ENCODE measurements around the gene LMAN1L.
A peak's percentile ranks its signal among the peaks of the same experiment; 100 is the strongest.

LMAN1L gene

DNA sequence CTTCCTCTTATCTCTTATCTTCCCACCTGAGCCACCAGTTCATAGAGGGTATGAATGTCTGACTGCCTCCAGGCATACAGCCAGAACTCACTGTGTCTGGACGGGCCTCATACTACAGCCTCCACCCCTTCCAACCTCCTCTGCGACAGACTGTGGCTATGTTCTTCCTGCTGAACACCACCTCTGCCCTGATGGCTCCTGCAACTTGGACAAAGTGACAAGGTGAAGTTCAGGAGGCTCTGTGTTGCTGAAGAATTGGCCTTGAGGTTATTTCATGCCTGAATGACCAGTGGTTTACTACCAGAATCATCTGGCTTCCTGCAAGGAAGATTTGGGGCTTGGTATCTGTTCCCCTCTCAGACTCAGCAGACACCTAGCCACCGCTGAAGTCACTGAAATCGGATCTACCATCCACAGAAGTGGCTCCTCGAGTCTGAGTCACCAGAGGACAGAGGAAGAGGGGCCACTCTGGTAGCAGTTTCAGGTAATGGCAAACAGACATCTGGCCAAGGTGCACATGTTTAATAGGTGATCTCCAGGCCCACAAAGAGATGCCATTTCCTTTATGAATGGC is 44.5 kb downstream of the LMAN1L start:
- no peak for DNase-seq (ENCODE audit: low read depth, low spot score)

DNA sequence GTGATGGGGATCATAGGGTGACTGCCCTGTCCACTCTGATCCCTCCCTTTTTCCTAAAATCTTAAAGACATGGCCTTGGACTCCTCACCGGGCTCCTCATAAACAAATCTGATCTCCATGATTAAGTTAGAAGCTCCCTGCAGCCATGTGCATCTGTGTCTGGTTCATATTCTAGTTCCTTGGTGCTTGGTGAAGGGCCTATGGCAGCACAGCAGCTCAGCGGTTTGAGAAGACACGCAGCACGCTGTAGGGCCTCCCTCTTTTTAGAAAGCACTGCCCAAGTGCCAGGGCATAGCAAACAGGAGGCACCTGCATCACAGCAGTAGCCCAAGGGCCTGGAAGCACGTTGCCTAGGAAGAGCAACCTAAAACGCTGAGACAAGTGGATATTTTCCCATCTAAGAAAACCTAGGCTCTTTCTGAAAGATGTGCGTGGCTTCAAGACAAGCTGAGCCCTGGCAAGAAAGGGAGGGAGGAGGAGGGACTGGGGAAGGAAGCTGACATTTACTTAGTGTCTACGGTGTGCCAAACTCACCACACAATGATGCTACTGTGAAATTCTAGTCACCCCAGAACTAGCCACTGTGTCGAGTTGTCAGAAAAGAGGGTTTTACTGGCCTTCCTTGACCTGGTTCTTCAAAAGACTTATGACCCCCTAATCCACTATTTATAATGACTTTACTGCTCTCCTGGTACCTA is 45.2 kb downstream of the LMAN1L start:
- no peak for DNase-seq (ENCODE audit: low read depth, low spot score)

GRCh38 chr15:74858369-74858740 is 45.7 kb downstream of the LMAN1L start:
- DNase-seq (ENCODE audit: low read depth, low spot score): no peak

GRCh38 chr15:74863239-74864056 is 50.8 kb downstream of the LMAN1L start:
- peak; percentile 50 for DNase-seq (ENCODE audit: low read depth, low spot score)

- DNase-seq (ENCODE audit: low read depth, low spot score): no peak
These were observed 51.7 kb downstream of the LMAN1L start for GRCh38 chr15:74864296-74864695.

DNA sequence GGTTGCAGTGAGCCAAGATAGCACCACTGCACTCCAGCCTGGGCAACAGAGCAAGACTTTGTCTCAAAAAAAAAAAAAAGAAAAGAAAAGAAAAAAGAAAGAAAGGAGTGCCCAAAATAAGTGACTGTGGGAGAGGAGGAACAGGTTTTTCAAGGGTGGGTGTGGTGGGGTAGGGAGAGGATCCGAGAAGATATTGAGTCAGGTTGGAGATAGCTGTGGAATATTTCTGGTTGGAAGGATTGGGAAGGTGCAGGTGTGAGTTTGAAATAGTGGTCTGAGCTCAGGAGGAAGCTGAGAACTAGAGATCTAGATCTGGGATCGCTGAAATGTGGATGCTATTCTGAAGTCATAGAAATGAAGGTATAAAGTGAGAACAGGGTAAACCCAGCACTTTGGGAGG is 52.7 kb downstream of the LMAN1L start:
- no peak for DNase-seq (ENCODE audit: low read depth, low spot score)

GRCh38 chr15:74866090-74866489 is 53.5 kb downstream of the LMAN1L start:
- DNase-seq (ENCODE audit: low read depth, low spot score): peak; percentile 56

DNA sequence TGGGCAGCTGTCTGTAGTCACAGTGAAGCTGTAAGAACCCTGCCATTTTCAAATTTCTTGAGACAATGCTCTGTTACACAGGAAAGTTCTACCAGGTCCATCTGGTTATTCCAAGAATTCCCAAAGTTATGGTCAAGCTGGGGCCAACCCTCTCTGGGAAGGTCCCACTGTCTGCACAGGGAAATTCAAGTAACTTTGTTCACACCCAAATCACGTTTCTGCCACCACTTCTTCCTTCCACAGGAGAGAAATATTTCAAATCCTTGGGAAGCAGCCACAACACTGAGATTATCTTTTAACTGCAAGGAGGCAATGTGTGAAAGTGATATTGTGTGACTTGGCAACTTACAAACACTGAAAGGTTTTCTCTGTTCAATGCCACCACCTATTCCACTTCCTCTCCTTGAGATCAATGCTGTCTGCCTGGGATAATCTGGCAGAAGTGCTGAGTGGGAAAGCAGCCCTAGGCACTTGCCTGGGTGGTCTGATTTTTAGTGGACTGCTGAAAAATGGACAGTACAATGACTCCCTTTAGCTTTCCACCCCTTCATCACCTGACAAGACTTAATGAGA is 54.9 kb downstream of the LMAN1L start:
- DNase-seq (ENCODE audit: low read depth, low spot score): no peak

DNA sequence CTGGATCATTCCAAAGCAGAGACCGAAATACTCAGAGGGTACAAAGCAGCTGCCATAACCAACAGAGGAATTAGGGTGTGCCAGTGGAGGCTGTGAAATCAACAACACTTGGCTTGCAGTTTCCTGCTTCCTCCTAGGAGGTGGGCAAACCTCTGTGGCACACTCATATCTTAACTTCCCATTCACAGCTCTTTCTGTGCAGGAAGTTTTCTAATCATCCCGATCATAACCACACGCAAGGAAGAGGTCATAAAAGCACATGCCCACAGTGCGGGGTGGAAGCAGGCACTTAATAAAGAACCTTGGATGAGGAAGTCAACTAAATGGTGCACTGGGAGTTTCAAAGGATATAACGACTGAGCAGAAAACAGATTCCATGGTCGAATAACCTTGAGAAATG is 55.4 kb downstream of the LMAN1L start:
- DNase-seq (ENCODE audit: low read depth, low spot score): no peak

GRCh38 chr15:74869372-74869725 is 56.7 kb downstream of the LMAN1L start:
- no peak for DNase-seq (ENCODE audit: low read depth, low spot score)

- no peak for DNase-seq (ENCODE audit: low read depth, low spot score)
These were observed 57.2 kb downstream of the LMAN1L start for GRCh38 chr15:74869726-74870407.

- DNase-seq (ENCODE audit: low read depth, low spot score): no peak
These were observed 58.0 kb downstream of the LMAN1L start for GRCh38 chr15:74870436-74871215.

- DNase-seq (ENCODE audit: low read depth, low spot score): no peak
These were observed 60.0 kb downstream of the LMAN1L start for GRCh38 chr15:74872702-74873035.

DNA sequence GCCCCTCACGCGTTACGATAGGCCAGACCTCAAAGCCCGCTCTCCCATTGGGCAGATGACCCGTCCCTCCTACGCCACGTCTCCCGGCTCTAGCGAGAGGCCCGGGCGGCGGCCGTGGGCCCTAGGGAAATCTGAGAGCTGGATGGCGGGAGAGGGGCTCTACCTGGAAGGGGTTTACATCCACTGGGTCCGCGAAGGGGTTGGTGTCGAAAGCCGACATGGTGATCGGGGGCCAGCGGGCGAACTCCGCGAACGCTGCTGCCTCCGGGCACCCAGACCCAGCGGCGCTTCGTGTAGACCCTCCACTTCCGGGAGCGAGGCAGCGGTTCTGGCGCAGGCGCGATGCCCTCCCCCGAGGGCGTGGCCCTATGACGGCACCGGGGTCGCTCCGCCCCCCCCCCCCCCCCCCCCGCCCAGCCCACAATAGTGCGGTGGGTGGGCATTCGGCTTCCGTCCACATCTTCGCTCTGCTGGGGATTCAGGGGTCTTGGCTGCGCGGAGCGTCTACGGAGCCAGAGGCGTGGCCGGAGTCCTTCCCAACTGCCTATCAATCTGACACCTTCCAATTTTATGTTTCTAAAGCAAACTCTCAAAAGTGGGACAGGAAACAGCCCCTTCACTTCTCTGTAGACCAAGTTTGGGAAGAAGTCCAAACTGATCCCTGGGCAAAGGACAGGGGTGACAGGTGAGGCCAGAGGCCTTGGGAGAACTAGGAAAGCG is 60.6 kb downstream of the LMAN1L start, which contains the start of gene SCAMP2:
Gene SCAMP2, minus strand, starts transcription at position 330 of the 720 bp plus-strand sequence. Its CDS starts 110 bp downstream, at position 220.
- peak; percentile 97 for DNase-seq (ENCODE audit: low read depth, low spot score)

GRCh38 chr15:74873756-74874424 is 61.3 kb downstream of the LMAN1L start:
- DNase-seq (ENCODE audit: low read depth, low spot score): peak; percentile 36
